Colonic mucosa (tissue), 4 donors: Measurements from ENCODE around the gene IQSEC1. TPM values are rescaled to one million over a fixed set of nuclear protein-coding genes. Genes with fewer than 3 reads are reported as not detected.

Source experiments
- DNase-seq: peaks from one replicate; pipeline ENCODE4 v3.0.0-alpha.2; 2020
- H3K27ac ChIP-seq: fragments of 200-600 bp; one replicate; pipeline ENCODE4 v1.8.0; 2021
- H3K27me3 ChIP-seq: fragments of 200-600 bp; one replicate; pipeline ENCODE4 v1.8.0; 2021
- H3K36me3 ChIP-seq: fragments of 200-600 bp; one replicate; pipeline ENCODE4 v1.8.0; 2021
- H3K4me1 ChIP-seq: fragments of 200-600 bp; one replicate; pipeline ENCODE4 v1.8.0; 2021; ENCODE audit warnings: mild to moderate bottlenecking
- H3K4me3 ChIP-seq: fragments of 200-600 bp; one replicate; pipeline ENCODE4 v1.8.0; 2021
- H3K9ac ChIP-seq, 2 donors: one replicate each; pipeline ENCODE4 v1.7.0; 2013; ENCODE audit warnings: control low read depth in 2 of 2, low read depth in 2 of 2, low read length in 2 of 2
- H3K9me3 ChIP-seq: fragments of 200-600 bp; one replicate; pipeline ENCODE4 v1.8.0; 2021
- intact Hi-C: fragments of 100-400 bp; cut with DNase I; formaldehyde crosslinking; loops from one replicate; pipeline ENCODE4 v1.14.1; 2022
- total RNA-seq, 2 donors: library from RNA; stranded (reverse); fragmentation: NEBNext Ultra II Directional in 1 of 2; extraction: Animal tissue kit (Norgen Biotek cat#: 25700) in 1 of 2; gene quantifications; one replicate each; pipeline ENCODE4 v1.2.1, GENCODE V29; 2021
- TF ChIP-seq, protein P1 (sequence below): fragments of 200-600 bp; IDR thresholded peaks from one replicate; pipeline ENCODE4 v1.8.0; 2022; ENCODE audit warnings: antibody characterized with exemption, mild to moderate bottlenecking
- donor health status: healthy.
- donor health status: DM: no; HTN: no; CAD: no.
- donor health status: DM: no; HTN: no; CAD: no.

IQSEC1 gene
- total RNA-seq, 2 donors from 2014 or later, result 14.8 to 19.2 TPM

- no peak for DNase-seq
- H3K36me3 ChIP-seq, result no peaks in the 10 kb centered on the region
- no peaks in the 10 kb centered on the region for H3K4me1 ChIP-seq
Measured at GRCh38 chr3:12924437-12924836, 148.8 kb downstream of the IQSEC1 start.

DNA sequence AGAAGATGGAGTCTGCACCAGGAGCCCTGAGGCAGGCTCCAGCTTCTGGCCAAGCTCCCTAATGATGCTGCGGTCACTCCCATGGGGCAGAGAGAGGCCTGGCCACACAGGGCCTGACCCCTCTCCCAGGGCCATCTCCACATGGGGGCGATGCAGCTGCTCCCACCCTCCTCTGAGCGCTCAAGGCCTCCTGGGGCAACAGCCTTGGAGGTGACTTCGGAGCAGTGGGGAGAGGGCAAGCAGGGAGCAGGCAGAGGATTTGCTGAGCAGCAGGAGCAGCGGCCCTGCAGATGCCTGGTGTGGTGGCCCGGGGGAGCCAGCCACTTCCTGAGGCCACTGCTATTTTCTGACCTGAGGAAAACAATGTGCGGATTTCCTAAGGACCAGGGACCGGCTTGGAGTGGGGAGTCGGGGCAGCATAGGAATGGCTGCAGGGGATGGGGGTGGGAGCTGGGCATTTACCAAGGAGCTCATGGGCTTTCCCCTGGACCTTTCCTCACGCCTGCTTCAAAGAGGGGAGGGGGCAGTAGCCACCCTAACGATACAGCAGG lies 150.3 kb downstream of the IQSEC1 start:
- H3K27me3 ChIP-seq, result no peaks in the 10 kb centered on the region
- H3K9me3 ChIP-seq, result no peaks in the 10 kb centered on the region
- no peak overlapping the region for H3K9ac ChIP-seq
- no peak for DNase-seq
- H3K36me3 ChIP-seq, result no peaks in the 10 kb centered on the region
- no peak overlapping the region for H3K27ac ChIP-seq
- intact Hi-C loops, result no loop called here
- no peaks in the 10 kb centered on the region for H3K4me1 ChIP-seq
- TF ChIP-seq, protein P1, sequence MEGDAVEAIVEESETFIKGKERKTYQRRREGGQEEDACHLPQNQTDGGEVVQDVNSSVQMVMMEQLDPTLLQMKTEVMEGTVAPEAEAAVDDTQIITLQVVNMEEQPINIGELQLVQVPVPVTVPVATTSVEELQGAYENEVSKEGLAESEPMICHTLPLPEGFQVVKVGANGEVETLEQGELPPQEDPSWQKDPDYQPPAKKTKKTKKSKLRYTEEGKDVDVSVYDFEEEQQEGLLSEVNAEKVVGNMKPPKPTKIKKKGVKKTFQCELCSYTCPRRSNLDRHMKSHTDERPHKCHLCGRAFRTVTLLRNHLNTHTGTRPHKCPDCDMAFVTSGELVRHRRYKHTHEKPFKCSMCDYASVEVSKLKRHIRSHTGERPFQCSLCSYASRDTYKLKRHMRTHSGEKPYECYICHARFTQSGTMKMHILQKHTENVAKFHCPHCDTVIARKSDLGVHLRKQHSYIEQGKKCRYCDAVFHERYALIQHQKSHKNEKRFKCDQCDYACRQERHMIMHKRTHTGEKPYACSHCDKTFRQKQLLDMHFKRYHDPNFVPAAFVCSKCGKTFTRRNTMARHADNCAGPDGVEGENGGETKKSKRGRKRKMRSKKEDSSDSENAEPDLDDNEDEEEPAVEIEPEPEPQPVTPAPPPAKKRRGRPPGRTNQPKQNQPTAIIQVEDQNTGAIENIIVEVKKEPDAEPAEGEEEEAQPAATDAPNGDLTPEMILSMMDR, result no peak
- H3K4me3 ChIP-seq, result no peak overlapping the region

More at GRCh38 chr3:12924437-12924836, 148.8 kb downstream of the IQSEC1 start:
- no peaks in the 10 kb centered on the region for H3K27me3 ChIP-seq
- H3K9ac ChIP-seq, result no peak overlapping the region
- TF ChIP-seq, protein P1, result no peak
- intact Hi-C loops, result no loop called here
- H3K27ac ChIP-seq, result no peak overlapping the region
- H3K9me3 ChIP-seq, result no peaks in the 10 kb centered on the region
- no peak overlapping the region for H3K4me3 ChIP-seq

- no peak for DNase-seq
- TF ChIP-seq, protein P1, result no peak
- Histone ChIP-seq H3K9ac (no peak overlapping the region), H3K4me1 (no peaks in the 10 kb centered on the region), H3K36me3 (no peaks in the 10 kb centered on the region), H3K4me3 (no peak overlapping the region), H3K27ac (no peak overlapping the region), H3K9me3 (no peaks in the 10 kb centered on the region), H3K27me3 (no peaks in the 10 kb centered on the region)
- intact Hi-C loops, result no loop called here
Measured at GRCh38 chr3:12922306-12922705, 150.9 kb downstream of the IQSEC1 start.

DNA sequence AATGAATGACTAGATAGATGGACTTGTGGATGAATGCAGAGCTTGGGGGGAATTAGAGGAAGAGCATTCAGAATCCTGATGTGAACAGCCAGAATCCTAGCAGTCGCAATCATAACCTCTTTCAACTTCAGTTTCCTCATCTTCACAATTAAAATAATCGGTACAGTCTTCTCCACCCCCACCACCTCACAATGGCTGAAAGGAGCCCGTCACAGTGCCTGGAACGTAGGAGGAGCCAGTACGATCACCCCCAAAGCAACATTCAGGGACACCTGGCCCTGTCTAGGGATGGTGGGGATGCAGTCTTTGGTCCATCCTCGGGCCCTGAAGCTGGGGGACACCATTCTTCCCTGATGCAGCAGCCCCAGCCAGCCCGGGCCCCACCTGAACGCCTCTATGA lies 151.5 kb downstream of the IQSEC1 start:
- Histone ChIP-seq H3K27me3 (no peaks in the 10 kb centered on the region), H3K4me3 (no peak overlapping the region), H3K27ac (no peak overlapping the region), H3K9ac (no peak overlapping the region), H3K4me1 (no peaks in the 10 kb centered on the region), H3K9me3 (no peaks in the 10 kb centered on the region), H3K36me3 (no peaks in the 10 kb centered on the region)
- intact Hi-C loops, result no loop called here
- TF ChIP-seq, protein P1, result no peak
- no peak for DNase-seq

- Histone ChIP-seq H3K36me3 (no peaks in the 10 kb centered on the region), H3K4me3 (no peak overlapping the region), H3K27me3 (no peaks in the 10 kb centered on the region), H3K27ac (no peak overlapping the region), H3K9ac (no peak overlapping the region), H3K9me3 (no peaks in the 10 kb centered on the region), H3K4me1 (no peaks in the 10 kb centered on the region)
- intact Hi-C loops, result no loop called here
- no peak for DNase-seq
- TF ChIP-seq, protein P1, result no peak
Measured at GRCh38 chr3:12920967-12921366, 152.3 kb downstream of the IQSEC1 start.
